ENCODE results near the gene FOXO3B.
"Not testable (repeated sequence)": the region's sequence is repeated elsewhere in the genome, so short reads cannot be mapped to it uniquely, and the experiment has no call there.

Gene FOXO3B

DNA sequence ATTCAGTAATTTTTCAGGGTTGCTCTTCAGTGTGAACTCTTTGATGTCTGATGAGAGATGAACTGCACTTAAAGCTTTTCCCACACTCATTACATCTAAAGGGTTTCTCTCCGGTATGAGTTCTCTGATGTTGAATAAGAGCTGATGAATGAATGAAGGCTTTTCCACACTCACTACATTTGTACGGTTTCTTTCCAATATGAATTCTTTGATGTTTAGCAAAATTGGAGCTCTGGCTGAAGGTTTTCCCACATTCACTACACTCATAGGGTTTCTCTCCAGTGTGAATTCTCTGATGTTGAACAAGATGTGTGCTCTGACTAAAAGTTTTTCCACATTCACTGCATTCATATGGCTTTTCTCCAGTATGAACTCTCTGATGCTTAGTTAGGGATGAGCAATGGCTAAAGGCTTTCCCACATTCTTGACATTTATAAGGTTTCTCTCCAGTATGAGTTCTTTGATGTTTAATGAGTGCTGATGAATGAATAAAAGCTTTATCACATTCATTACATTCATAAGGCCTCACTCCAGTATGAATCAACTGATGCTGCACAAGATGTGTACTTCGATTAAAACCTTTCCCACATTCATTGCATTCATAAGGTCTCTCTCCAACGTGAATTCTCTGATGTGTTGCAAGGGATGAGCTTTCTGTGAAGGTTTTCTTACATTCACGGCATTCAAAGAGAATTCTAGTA is 20.0 kb downstream of the FOXO3B start:
- not testable (repeated sequence) for H3K4me3 ChIP-seq (ENCODE audit: low read depth, low read length)

- H3K4me3 ChIP-seq (ENCODE audit: low read depth, low read length): not testable (repeated sequence)
Observed at GRCh38 chr17:18650094-18650493, 32.0 kb downstream of the FOXO3B start.

GRCh38 chr17:18644291-18644690 is 37.8 kb downstream of the FOXO3B start, which contains the start of gene TBC1D28:
TSS of gene TBC1D28 (minus strand) at chr17:18644391. CDS start at chr17:18641352, 3,039 bp downstream.
- not testable (repeated sequence) for H3K4me3 ChIP-seq (ENCODE audit: low read depth, low read length)

DNA sequence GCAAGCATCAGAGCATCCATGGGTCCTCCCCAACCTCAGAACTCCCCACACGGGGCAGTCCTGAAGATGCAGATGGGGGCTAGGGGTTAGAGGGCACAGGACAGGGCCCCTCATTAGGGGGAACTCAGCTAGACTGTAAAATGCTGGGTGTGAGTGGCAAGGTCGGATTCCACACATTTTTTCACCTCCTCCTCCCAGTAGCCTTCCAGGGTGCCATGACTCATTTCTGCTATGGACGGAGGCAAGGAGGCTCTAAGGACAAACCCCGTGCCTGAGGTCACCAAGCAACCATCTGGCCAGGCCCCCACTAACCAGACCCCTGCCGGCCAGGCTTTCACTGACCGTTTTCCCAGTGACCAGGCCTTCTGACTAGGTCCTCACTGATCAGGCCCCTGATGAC is 39.0 kb downstream of the FOXO3B start:
- not testable (repeated sequence) for H3K4me3 ChIP-seq (ENCODE audit: low read depth, low read length)

DNA sequence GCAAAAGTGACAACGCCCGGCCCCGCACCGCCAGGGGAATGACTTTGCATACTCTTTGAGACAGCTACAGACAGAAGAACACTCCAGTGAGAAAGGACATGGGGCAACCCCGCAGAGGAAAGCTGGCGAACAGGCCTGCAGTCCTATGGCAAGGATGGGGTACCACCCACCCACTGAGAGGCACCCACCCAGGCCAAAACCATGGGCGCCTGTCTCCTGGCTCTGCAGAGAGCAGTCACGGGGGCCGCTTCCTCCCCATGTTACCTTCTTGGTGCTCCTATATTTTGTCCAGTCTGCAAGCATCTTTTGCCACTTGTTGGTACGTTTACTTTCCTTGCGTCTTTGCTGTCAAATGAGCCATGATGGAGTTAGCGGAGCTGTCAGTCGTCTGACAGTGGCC is 43.8 kb downstream of the FOXO3B start:
- not testable (repeated sequence) for H3K4me3 ChIP-seq (ENCODE audit: low read depth, low read length)

DNA sequence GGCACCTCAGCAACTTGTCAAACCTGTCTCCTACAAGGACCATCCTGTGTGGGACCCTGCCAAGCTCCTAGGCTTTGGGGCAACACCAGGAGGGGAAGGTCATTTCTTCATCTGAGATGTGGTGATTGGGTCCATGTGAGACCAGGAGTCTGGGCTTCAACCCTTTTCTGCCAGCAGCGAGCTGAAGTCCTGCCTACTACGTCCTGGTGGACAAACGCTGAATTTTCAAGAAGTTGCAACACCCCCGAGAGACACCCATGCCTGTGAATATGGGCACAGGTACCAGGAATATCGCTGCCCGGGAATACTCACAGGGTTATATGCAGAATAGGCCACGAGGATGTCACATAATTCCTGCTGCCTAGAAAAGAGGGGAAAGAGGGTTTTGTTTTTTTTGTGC is 45.9 kb downstream of the FOXO3B start:
- H3K4me3 ChIP-seq (ENCODE audit: low read depth, low read length): not testable (repeated sequence)

DNA sequence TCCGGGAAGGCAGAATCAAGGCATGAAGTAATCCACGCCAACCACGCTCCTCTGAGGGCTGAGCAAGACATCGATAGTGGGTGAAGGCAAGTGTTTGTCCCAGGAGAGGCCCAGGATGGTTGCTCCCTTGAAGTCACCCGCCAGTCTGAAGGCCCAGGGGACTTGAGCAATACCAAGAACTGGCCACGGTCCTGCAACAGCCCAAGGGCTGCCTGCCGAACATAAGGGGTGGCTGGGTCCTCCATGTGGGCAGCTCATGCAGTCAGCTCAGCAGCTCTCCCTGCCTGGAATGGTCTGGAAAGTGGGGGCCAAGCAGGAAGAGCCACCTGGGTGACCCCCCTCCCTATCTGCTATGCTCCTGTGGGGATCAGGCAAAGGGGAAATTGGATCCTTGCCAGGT is 46.3 kb downstream of the FOXO3B start:
- not testable (repeated sequence) for H3K4me3 ChIP-seq (ENCODE audit: low read depth, low read length)

DNA sequence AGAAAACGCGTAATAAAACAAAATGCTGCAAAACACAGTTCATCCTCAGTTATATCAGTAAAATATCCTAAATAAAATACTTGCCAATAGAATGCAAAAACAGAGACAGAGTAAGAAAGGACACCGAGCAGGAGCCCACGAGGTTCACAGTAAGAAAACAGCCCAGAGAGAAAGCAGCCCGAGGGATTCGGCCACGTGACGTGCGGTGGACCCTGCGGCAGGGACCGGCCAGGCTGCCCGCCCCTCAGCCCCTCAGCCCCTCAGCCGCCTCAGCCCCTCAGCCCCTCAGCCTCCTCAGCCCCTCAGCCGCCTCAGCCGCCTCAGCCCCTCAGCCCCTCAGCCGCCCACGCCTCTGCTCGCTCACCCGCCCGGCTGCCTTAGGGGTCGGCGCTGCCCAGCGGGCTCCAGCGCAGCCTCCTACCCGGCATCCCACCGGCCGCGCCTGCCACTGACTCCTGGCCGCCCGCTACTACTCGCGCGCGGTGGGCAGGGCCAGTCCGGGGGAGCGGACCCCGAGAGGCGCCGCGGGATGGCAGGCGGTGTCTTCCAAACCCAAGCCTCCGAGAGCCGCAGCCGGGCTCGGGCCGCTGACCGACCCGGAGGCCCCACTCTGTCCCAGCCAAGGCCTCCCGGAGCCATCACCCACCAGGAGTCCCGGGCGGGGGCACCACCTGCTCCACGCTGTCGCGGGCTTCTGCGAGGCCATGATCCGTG is 47.4 kb downstream of the FOXO3B start:
- H3K4me3 ChIP-seq (ENCODE audit: low read depth, low read length): not testable (repeated sequence)
